Hepatocyte (in vitro differentiated cells): ENCODE measurements around the gene DIAPH2. TPM values are rescaled to one million over a fixed set of nuclear protein-coding genes. Genes with fewer than 3 reads are reported as not detected.

Source experiments
- DNase-seq: peaks from one replicate; pipeline ENCODE4 v3.0.0-alpha.2; 2016; ENCODE audit warnings: low spot score
- H2AFZ ChIP-seq: fragments of 200-600 bp; sonication (generic); 2 replicates; pipeline ENCODE4 v1.6.0; 2016; ENCODE audit warnings: antibody characterized with exemption, mild to moderate bottlenecking
- H3K27ac ChIP-seq: fragments of 200-600 bp; sonication (generic); 2 replicates; pipeline ENCODE4 v1.5.1; 2016; ENCODE audit warnings: mild to moderate bottlenecking
- H3K27me3 ChIP-seq: fragments of 200-600 bp; sonication (generic); 2 replicates; pipeline ENCODE4 v1.6.1; 2016
- H3K36me3 ChIP-seq: fragments of 200-600 bp; sonication (generic); replicated peaks from 2 replicates; pipeline ENCODE4 v1.5.1; 2016; ENCODE audit warnings: low read depth; ENCODE audit not compliant: insufficient read depth
- H3K4me1 ChIP-seq: fragments of 200-600 bp; sonication (generic); 2 replicates; pipeline ENCODE4 v1.5.1; 2016; ENCODE audit warnings: mild to moderate bottlenecking, moderate library complexity; ENCODE audit not compliant: insufficient read depth
- H3K4me2 ChIP-seq: fragments of 200-600 bp; sonication (generic); 2 replicates; pipeline ENCODE4 v1.6.0; 2016
- H3K4me3 ChIP-seq: fragments of 200-600 bp; sonication (generic); 2 replicates; pipeline ENCODE4 v1.5.1; 2016; ENCODE audit warnings: mild to moderate bottlenecking
- H3K79me2 ChIP-seq: fragments of 200-600 bp; sonication (generic); 2 replicates; pipeline ENCODE4 v1.6.0; 2017; ENCODE audit warnings: mild to moderate bottlenecking
- H3K9me2 ChIP-seq: fragments of 200-600 bp; sonication (generic); replicated peaks from 2 replicates; pipeline ENCODE4 v1.6.0; 2017; ENCODE audit warnings: mild to moderate bottlenecking; ENCODE audit not compliant: insufficient read depth
- H3K9me3 ChIP-seq: fragments of 200-600 bp; sonication (generic); 2 replicates; pipeline ENCODE4 v1.5.1; 2016; ENCODE audit warnings: low read depth, mild to moderate bottlenecking
- H4K20me1 ChIP-seq: fragments of 200-600 bp; sonication (generic); 2 replicates; pipeline ENCODE4 v1.6.0; 2016; ENCODE audit warnings: mild to moderate bottlenecking; ENCODE audit not compliant: insufficient read depth, poor library complexity, severe bottlenecking
- EZH2 ChIP-seq: fragments of 200-600 bp; sonication (generic); IDR thresholded peaks from 2 replicates; pipeline ENCODE4 v1.6.1; 2016; ENCODE audit warnings: antibody characterized with exemption, mild to moderate bottlenecking, borderline replicate concordance
- EZH2phosphoT487 ChIP-seq: fragments of 200-600 bp; sonication (generic); IDR thresholded peaks from one replicate; pipeline ENCODE4 v1.6.1; 2018; ENCODE audit warnings: antibody characterized with exemption, mild to moderate bottlenecking, low read depth, moderate library complexity; ENCODE audit not compliant: unreplicated experiment, severe bottlenecking
- WGBS: methylation state at CpG from one replicate; pipeline ENCODE4 v1.1.6; 2016; ENCODE audit warnings: low lambda C conversion rate; ENCODE audit errors: missing lambda C conversion rate; 5-methylcytosine and 5-hydroxymethylcytosine counted together
- polyA plus RNA-seq: library from polyadenylated mRNA; unstranded; fragments of >200 nt; fragmentation: Nextera tagmentation; extraction: Ambion mirVana; gene quantifications from 2 replicates; pipeline ENCODE4 v1.2.1, GENCODE V29; 2016
- total RNA-seq: library from RNA; depleted of rRNA; stranded (reverse); fragments of >200 nt; gene quantifications from 2 replicates; pipeline ENCODE4 v1.2.3, GENCODE V29; 2014
- TF ChIP-seq, protein P1 (sequence below): fragments of 200-600 bp; sonication (generic); IDR thresholded peaks from 2 replicates; pipeline ENCODE4 v1.5.1; 2016; ENCODE audit warnings: antibody characterized with exemption, mild to moderate bottlenecking; ENCODE audit not compliant: poor library complexity

DIAPH2 gene
- total and polyA plus RNA-seq, 2 experiments from 2014 or later = 14.8 to 32.4 TPM

DNA sequence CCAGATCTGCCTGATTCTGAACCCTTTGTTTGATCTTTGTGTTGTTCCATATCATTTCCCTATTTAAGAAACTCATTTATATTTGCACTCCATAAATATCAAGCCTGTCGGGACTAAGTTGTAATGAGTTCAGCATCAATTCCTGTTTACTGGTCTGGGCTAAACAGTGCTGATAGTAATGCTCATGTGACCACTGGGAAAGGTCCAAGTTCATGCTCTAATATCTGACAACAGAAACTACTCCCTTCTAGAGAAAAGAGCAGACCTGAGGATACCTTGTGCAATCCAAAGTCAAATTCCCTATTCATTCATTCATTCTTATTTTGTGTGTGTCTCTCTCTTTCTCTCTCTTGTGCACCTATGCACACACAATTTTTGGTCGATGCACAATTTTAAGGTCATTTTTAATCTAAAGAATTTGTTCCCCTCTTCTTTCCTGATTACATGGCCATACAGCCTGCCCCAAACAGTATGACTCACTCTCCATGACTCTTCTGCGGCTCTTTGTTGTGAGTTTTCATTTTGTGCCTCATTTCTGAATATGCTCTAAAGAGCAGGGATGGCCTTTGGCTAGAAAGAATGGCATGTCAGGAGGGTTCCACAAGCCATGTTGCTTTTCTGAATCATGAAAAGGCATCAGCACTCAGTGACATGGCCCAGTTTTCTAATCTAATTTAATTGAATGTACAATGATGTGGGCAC lies 863.4 kb downstream of the DIAPH2 start:
- Histone ChIP-seq H3K4me2 (peak overlapping the region; percentile 12), H3K27ac (peak overlapping the region; percentile 9), H3K36me3 (no peaks in the 10 kb centered on the region), H3K4me3 (no peak overlapping the region), H2AFZ (no peak overlapping the region), H3K9me2 (no peaks in the 10 kb centered on the region), H3K9me3 (no peaks in the 10 kb centered on the region), H4K20me1 (no peaks in the 10 kb centered on the region), H3K4me1 (peaks cover 6% of the 10 kb centered on the region), H3K79me2 (no peaks in the 10 kb centered on the region), H3K27me3 (no peaks in the 10 kb centered on the region)
- DNase-seq = peak; percentile 29
- WGBS = 72% methylated on average over 3 of the region's 3 CpGs
- TF ChIP-seq EZH2phosphoT487 = no peak
- TF ChIP-seq, protein P1, sequence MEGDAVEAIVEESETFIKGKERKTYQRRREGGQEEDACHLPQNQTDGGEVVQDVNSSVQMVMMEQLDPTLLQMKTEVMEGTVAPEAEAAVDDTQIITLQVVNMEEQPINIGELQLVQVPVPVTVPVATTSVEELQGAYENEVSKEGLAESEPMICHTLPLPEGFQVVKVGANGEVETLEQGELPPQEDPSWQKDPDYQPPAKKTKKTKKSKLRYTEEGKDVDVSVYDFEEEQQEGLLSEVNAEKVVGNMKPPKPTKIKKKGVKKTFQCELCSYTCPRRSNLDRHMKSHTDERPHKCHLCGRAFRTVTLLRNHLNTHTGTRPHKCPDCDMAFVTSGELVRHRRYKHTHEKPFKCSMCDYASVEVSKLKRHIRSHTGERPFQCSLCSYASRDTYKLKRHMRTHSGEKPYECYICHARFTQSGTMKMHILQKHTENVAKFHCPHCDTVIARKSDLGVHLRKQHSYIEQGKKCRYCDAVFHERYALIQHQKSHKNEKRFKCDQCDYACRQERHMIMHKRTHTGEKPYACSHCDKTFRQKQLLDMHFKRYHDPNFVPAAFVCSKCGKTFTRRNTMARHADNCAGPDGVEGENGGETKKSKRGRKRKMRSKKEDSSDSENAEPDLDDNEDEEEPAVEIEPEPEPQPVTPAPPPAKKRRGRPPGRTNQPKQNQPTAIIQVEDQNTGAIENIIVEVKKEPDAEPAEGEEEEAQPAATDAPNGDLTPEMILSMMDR = no peak

DNA sequence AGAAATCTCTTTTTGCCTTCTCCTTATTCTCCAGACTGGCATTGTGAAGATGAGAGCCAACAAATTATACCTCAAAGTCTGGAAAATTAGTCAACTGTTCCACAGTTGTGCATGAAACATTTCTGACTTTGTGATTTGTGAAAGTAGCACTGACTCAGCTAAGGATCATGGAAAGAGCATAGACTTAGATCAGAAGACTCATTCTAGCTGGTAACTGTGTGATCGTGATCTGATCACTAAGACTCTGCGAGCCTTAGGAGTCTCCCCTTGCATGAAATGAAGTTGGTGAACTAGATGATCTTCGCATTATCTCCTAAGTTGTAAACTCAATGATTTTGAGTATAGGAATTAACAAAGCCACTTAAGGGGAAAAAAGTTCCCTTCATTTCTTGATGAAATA lies 867.2 kb downstream of the DIAPH2 start:
- no peak for DNase-seq
- 96% methylated on average over 3 of the region's 3 CpGs for WGBS
- H3K36me3 ChIP-seq = no peaks in the 10 kb centered on the region
- TF ChIP-seq EZH2phosphoT487 (no peak), EZH2 (no peak)
- TF ChIP-seq, protein P1 = no peak
- H3K9me3 ChIP-seq = no peaks in the 10 kb centered on the region
- no peak overlapping the region for H3K4me2 ChIP-seq
- H3K79me2 ChIP-seq = no peaks in the 10 kb centered on the region
- no peak overlapping the region for H3K4me3 ChIP-seq
- H3K27me3 ChIP-seq = no peaks in the 10 kb centered on the region
- H4K20me1 ChIP-seq = no peaks in the 10 kb centered on the region
- H3K9me2 ChIP-seq = no peaks in the 10 kb centered on the region
- H3K4me1 ChIP-seq = peaks cover 6% of the 10 kb centered on the region
- no peak overlapping the region for H3K27ac ChIP-seq
- H2AFZ ChIP-seq = no peak overlapping the region

DNA sequence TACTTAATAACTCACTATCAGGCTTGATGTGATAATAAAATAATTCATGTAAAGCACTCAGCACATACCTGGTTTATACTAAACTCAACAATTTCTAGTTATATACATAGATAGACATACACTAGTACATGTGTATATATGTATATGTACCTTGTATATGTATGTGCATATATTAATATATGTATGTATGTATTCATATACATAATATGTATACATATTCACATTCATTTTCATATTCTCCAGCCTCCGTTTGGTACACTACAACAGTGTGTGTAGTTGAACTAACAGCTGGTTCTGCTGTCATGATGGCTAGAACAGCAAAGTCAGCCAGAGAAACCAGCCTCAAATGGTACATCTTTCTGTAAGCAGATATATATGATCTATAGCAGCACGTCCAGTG lies 869.2 kb downstream of the DIAPH2 start:
- no peaks in the 10 kb centered on the region for H3K27me3 ChIP-seq
- no peak for DNase-seq
- no peaks in the 10 kb centered on the region for H4K20me1 ChIP-seq
- no peak overlapping the region for H3K4me3 ChIP-seq
- H3K4me1 ChIP-seq = no peaks in the 10 kb centered on the region
- no peak for TF ChIP-seq EZH2phosphoT487
- no peak overlapping the region for H2AFZ ChIP-seq
- H3K79me2 ChIP-seq = no peaks in the 10 kb centered on the region
- H3K9me2 ChIP-seq = no peaks in the 10 kb centered on the region
- no peak overlapping the region for H3K4me2 ChIP-seq
- 98% methylated on average over 2 of the region's 2 CpGs for WGBS
- H3K27ac ChIP-seq = no peak overlapping the region
- no peaks in the 10 kb centered on the region for H3K36me3 ChIP-seq
- H3K9me3 ChIP-seq = no peaks in the 10 kb centered on the region

DNA sequence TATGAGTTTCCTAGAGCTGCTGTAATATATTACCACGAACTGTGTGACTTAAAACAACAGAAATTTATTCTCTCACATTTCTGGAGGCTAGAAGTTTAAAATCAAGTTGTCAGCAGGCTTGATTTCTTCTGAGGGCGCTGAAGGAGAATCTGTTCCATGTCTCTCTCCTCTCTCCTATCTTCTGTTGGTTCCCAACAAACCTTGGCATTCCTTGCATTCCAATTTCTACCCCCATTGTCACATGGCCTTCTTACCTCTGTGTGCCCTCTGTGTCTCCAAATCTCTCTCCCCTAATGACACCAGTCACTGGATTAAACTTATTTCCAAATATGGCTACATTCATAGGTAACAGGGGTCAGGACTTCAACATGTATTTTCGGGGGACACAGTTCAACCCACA lies 871.7 kb downstream of the DIAPH2 start:
- WGBS = 93% methylated on average over 3 of the region's 3 CpGs

More for the DNA sequence above, 871.7 kb downstream of the DIAPH2 start:
- no peak overlapping the region for H2AFZ ChIP-seq
- no peak for TF ChIP-seq EZH2
- TF ChIP-seq, protein P1 = no peak
- TF ChIP-seq EZH2phosphoT487 = no peak
- no peaks in the 10 kb centered on the region for H3K4me1 ChIP-seq
- DNase-seq = no peak
- H4K20me1 ChIP-seq = no peaks in the 10 kb centered on the region
- H3K27ac ChIP-seq = no peak overlapping the region
- H3K27me3 ChIP-seq = no peaks in the 10 kb centered on the region
- H3K9me3 ChIP-seq = no peaks in the 10 kb centered on the region
- no peaks in the 10 kb centered on the region for H3K79me2 ChIP-seq
- no peak overlapping the region for H3K4me3 ChIP-seq
- no peaks in the 10 kb centered on the region for H3K9me2 ChIP-seq
- no peak overlapping the region for H3K4me2 ChIP-seq
- no peaks in the 10 kb centered on the region for H3K36me3 ChIP-seq
